HG03175 (cell line): Measurements from ENCODE around the gene SLC9A3.

Source experiments
- ATAC-seq: cut with Tn5 transposase; IDR thresholded peaks from one replicate; pipeline ENCODE4 v1.9.1; 2021; ENCODE audit warnings: mild to moderate bottlenecking, moderate library complexity; ENCODE audit not compliant: unreplicated experiment

SLC9A3 gene

GRCh38 chr5:421287-421880, 102.9 kb downstream of the SLC9A3 start:
- ATAC-seq: no peak

GRCh38 chr5:420632-421286, 103.5 kb downstream of the SLC9A3 start:
- no peak for ATAC-seq
